K562 (cell line): ENCODE results near the gene TMEM123. TPM values are rescaled to one million over a fixed set of nuclear protein-coding genes. Genes with fewer than 3 reads are reported as not detected.

Source experiments
- ATAC-seq: fragments of 200-7000 bp; cut with Tn5 transposase; 3 replicates; pipeline ENCODE4 v1.9.1; 2020; ENCODE audit warnings: moderate library complexity
- BruUV-seq: library from RNA; stranded (reverse); fragments of 400-500 nt; replicated peaks from 2 replicates; lab custom pipeline; 2021; lab: Mats Ljungman, UMichigan
- CTCF ChIA-PET: fragments of 300-600 bp; formaldehyde crosslinking; extraction: SDS; loops from one replicate; lab custom pipeline; 2021; ENCODE audit warnings: low intra/inter-chr PET ratio; lab: Yijun Ruan, JAX
- POLR2A ChIA-PET: fragments of 300-600, 350-650 bp; sonication (Branson Sonifier 250); formaldehyde crosslinking; extraction: SDS; loops from one replicate; lab custom pipeline; 2021; ENCODE audit warnings: antibody characterized with exemption, inconsistent platforms; lab: Yijun Ruan, JAX
- DNase-seq, 4 experiments: peaks; one replicate each; pipeline versions ENCODE4 v3.0.0 to v3.0.0-alpha.2; 2011 to 2018; ENCODE audit warnings: low spot score in 3 of 4, mixed read lengths in 3 of 4; ENCODE audit errors: extremely low read depth in 1 of 4
- FAIRE-seq: peaks from 2 replicates; lab custom pipeline; 2011; peaks lifted over from hg19 to GRCh38; lab: Jason Lieb, UNC
- H2AFZ ChIP-seq: 2 replicates; pipeline ENCODE4 v1.6.0; 2011; ENCODE audit warnings: low read depth, low read length, control low read depth, inconsistent platforms
- H3K27ac ChIP-seq: fragments of 200-600 bp; 3 replicates; pipeline ENCODE4 v1.8.0; 2011; ENCODE audit warnings: low read depth, mild to moderate bottlenecking, control low read depth, inconsistent platforms, low read length, moderate library complexity, mixed read lengths; ENCODE audit errors: extremely low read depth
- H3K27me3 ChIP-seq, 2 experiments: fragments of 300-600 bp in 1 of 2; 2 replicates in 1 of 2; 3 replicates in 1 of 2; pipeline versions ENCODE4 v1.6.0 to v1.8.0; 2011; ENCODE audit warnings: inconsistent platforms in 2 of 2, low read length in 2 of 2, mild to moderate bottlenecking in 1 of 2, mixed read lengths in 1 of 2, moderate library complexity in 1 of 2; ENCODE audit not compliant: control insufficient read depth in 2 of 2, insufficient read depth in 2 of 2
- H3K36me3 ChIP-seq: fragments of 300-600 bp; 3 replicates; pipeline ENCODE4 v1.8.0; 2011; ENCODE audit warnings: mild to moderate bottlenecking, low read length, inconsistent platforms; ENCODE audit not compliant: control insufficient read depth, insufficient read depth
- H3K4me1 ChIP-seq, 2 experiments: fragments of 200-600 bp in 1 of 2; replicated peaks in 1 of 2; 2 replicates in 1 of 2; 3 replicates in 1 of 2; pipeline versions ENCODE4 v1.5.1 to v1.8.0; 2011; ENCODE audit warnings: inconsistent platforms in 2 of 2, low read length in 2 of 2, mild to moderate bottlenecking in 1 of 2, mixed read lengths in 1 of 2, moderate library complexity in 1 of 2; ENCODE audit not compliant: control insufficient read depth in 2 of 2, insufficient read depth in 2 of 2
- H3K4me2 ChIP-seq: 2 replicates; pipeline ENCODE4 v1.6.1; 2011; ENCODE audit warnings: low read length, control low read depth, inconsistent platforms, mixed read lengths; ENCODE audit not compliant: insufficient read depth
- H3K4me3 ChIP-seq: fragments of 200-600 bp; sonication (generic), shearing (Covaris generic); 2 replicates; pipeline ENCODE4 v1.5.1; 2016; ENCODE audit warnings: control low read depth, inconsistent platforms
- H3K79me2 ChIP-seq: fragments of 200-600 bp; 3 replicates; pipeline ENCODE4 v1.8.0; 2011; ENCODE audit warnings: low read length, inconsistent platforms; ENCODE audit not compliant: control insufficient read depth, insufficient read depth
- H3K9ac ChIP-seq, 2 experiments: 2 replicates each; pipeline versions ENCODE4 v1.6.0 to v1.6.1; 2011; ENCODE audit warnings: low read depth in 2 of 2, low read length in 2 of 2, control low read depth in 1 of 2, inconsistent platforms in 1 of 2, mild to moderate bottlenecking in 1 of 2, mixed read lengths in 1 of 2; ENCODE audit not compliant: insufficient read depth in 1 of 2
- H3K9me1 ChIP-seq: one replicate; pipeline ENCODE4 v1.6.0; 2011; ENCODE audit warnings: inconsistent platforms, mild to moderate bottlenecking, low read length, moderate library complexity; ENCODE audit not compliant: control insufficient read depth, insufficient read depth
- H3K9me3 ChIP-seq: replicated peaks from 2 replicates; pipeline ENCODE4 v1.5.1; 2011; ENCODE audit warnings: low read depth, low read length, inconsistent platforms; ENCODE audit not compliant: control insufficient read depth, insufficient read depth
- H4K20me1 ChIP-seq: replicated peaks from 2 replicates; pipeline ENCODE4 v1.6.1; 2011; ENCODE audit warnings: low read length, inconsistent platforms, mixed read lengths; ENCODE audit not compliant: control insufficient read depth, insufficient read depth
- CBX8 ChIP-seq: fragments of 200-600 bp; sonication (generic); IDR thresholded peaks from 2 replicates; pipeline ENCODE4 v1.6.1; 2012; ENCODE audit warnings: borderline replicate concordance, mixed run types, low read depth, mild to moderate bottlenecking, moderate library complexity, mixed read lengths, low read length, control low read depth, inconsistent platforms; ENCODE audit not compliant: poor library complexity, severe bottlenecking; ENCODE audit errors: extremely low read depth
- CHD7 ChIP-seq: fragments of 200-600 bp; sonication (generic); IDR thresholded peaks from one replicate; pipeline ENCODE4 v1.6.1; 2012; ENCODE audit warnings: mild to moderate bottlenecking, low read depth, low read length, inconsistent platforms
- ETS2 ChIP-seq: IDR thresholded peaks from 2 replicates; pipeline ENCODE4 v1.6.1; 2016; ENCODE audit warnings: borderline replicate concordance, missing genetic modification characterization, mild to moderate bottlenecking, moderate library complexity, missing compliant biosample characterization; ENCODE audit not compliant: poor library complexity, severe bottlenecking
- HNRNPUL1 ChIP-seq: fragments of 200-400 bp; formaldehyde crosslinking; IDR thresholded peaks from 2 replicates; pipeline ENCODE4 v1.6.1; 2017; ENCODE audit warnings: low read length
- KAT2B ChIP-seq: IDR thresholded peaks from one replicate; pipeline ENCODE4 v1.6.1; 2012; ENCODE audit warnings: low read depth, mild to moderate bottlenecking, control low read depth, inconsistent platforms, low read length, moderate library complexity
- TBL1XR1 ChIP-seq, 2 experiments: IDR thresholded peaks; 2 replicates each; pipeline ENCODE4 v1.6.1; 2012; ENCODE audit warnings: improper control_type of control experiment in 2 of 2, low read length in 2 of 2, mild to moderate bottlenecking in 1 of 2
- WGBS: fragments of 100-300 bp; shearing (Covaris generic); methylation state at CpG from one replicate; pipeline ENCODE4 v1.1.6; 2016; ENCODE audit warnings: low coverage, mixed read lengths; ENCODE audit not compliant: insufficient coverage; ENCODE audit errors: missing lambda C conversion rate; 5-methylcytosine and 5-hydroxymethylcytosine counted together
- in situ Hi-C: fragments of 300-500 bp; cut with MboI; formaldehyde crosslinking; loops from 4 replicates; pipeline ENCODE4 v1.15.0; 2018; ENCODE audit warnings: inconsistent platforms, mixed read lengths
- intact Hi-C: fragments of 100-400 bp; cut with micrococcal nuclease; formaldehyde crosslinking; loops from 2 replicates; pipeline ENCODE4 v1.14.2; 2022
- polyA plus RNA-seq, 8 experiments: library from polyadenylated mRNA; depleted of rRNA in 4 of 8; stranded (reverse) in 5 of 8; unstranded in 3 of 8; fragments of >200 nt; fragmentation: Nextera tagmentation in 2 of 8; fragmentation: Illumina TruSeq in 1 of 8; extraction: Ambion mirVana in 2 of 8; extraction: Trizol in 1 of 8; gene quantifications; 2 replicates each; pipeline versions ENCODE4 v1.2.1 to v1.2.3, GENCODE V29; 2011 to 2014; ENCODE audit warnings: inconsistent platforms in 1 of 8, missing spikeins in 1 of 8
- total RNA-seq, 7 experiments: library from RNA; depleted of rRNA in 6 of 7; stranded (reverse); fragments of >200 nt in 6 of 7; fragmentation: Illumina TruSeq in 2 of 7; extraction: Trizol in 2 of 7; gene quantifications; 2 replicates each; pipeline versions ENCODE4 v1.2.1 to v1.2.3, GENCODE V29; 2011 to 2021; ENCODE audit warnings: low replicate concordance in 1 of 7
- TF ChIP-seq, protein P1 (sequence below): sonication (generic); formaldehyde crosslinking; IDR thresholded peaks from 2 replicates; pipeline ENCODE4 v1.8.0; 2022; ENCODE audit warnings: mild to moderate bottlenecking, missing genetic modification reagents

Gene TMEM123
- total and polyA plus RNA-seq, 9 of the 15 experiments (the other 6 are each of a cell fraction or from before 2014, with no cell fraction given): 19.8 to 344 (median 82.4) TPM

DNA sequence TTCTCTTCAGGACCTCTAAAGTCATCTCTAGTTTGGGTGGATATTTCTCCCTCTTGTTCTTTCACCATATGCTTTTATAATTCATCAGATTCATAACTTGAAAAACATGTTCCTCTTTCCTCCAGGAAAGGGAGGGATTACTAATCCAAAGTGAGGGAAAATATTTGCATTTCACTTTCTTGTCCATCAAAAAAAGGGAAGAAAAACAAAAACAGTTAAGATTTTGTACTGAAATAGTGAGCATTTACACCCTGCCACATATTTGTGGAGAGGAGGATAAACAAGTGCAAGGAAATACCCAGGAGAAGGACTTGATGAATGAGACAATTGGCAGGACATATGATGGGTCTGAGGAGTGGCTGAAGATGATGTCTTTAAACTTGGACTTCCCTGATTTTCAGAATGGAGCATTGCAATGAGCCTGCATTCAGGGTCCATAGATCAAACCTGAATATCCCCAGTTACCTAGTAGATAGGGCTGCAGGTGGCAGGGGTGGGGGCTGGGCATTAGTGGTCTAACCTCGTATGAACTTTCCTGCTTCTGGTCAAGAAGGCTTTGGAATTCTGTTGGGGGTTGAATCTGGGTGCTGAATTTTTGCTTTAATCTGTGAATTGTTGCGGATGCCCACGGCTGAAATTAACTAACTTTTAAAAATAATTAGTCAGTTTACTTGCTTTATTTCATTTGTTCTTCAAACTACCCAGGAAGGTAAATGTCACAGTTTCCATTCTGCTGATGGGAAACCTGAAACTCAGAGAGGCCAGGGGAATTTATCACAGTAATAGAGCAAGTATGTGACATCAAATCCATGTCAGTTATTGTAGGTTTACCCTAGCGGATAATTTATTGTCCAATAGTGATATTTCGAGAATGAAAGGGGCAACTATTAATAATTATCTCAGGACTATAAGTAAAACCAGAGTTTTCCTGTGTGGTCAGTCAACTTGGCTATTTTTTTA is 36.9 kb upstream of the TMEM123 start:
- POLR2A ChIA-PET: no interaction called here
- ATAC-seq (no peak), DNase-seq (no peak), FAIRE-seq (no peak)
- H4K20me1 ChIP-seq: no peaks in the 10 kb centered on the region
- no peak overlapping the region for H2AFZ ChIP-seq
- intact Hi-C loops (no loop called here), in situ Hi-C loops (loop anchor here (10.0 kb wide), 2 partner anchors 95 to 205 kb away; no protein-coding TSS in a partner anchor)
- no peak overlapping the region for H3K4me3 ChIP-seq
- H3K27ac ChIP-seq: no peak overlapping the region
- H3K36me3 ChIP-seq: no peaks in the 10 kb centered on the region
- H3K27me3 ChIP-seq: peaks cover 6 to 8% of the 10 kb centered on the region in 2 experiments; a peak in 3 of 5 replicates
- H3K9me1 ChIP-seq: no peaks in the 10 kb centered on the region
- CTCF ChIA-PET: no interaction called here
- no peaks in the 10 kb centered on the region for H3K9me3 ChIP-seq
- H3K79me2 ChIP-seq: no peaks in the 10 kb centered on the region
- no peaks in the 10 kb centered on the region for H3K4me1 ChIP-seq
- no peak overlapping the region for H3K4me2 ChIP-seq
- BruUV-seq: no TSS peak
- H3K9ac ChIP-seq: no peak overlapping the region
- 4% methylated on average over 5 of the region's 5 CpGs for WGBS
- TF ChIP-seq TBL1XR1 (IDR thresholded peaks at IDR 0.05; ENCODE audit: low read length in 2 of 2) (no peak), KAT2B (no peak), CHD7 (no peak), CBX8 (no peak), HNRNPUL1 (no peak), ETS2 (no peak)
- TF ChIP-seq, protein P1, sequence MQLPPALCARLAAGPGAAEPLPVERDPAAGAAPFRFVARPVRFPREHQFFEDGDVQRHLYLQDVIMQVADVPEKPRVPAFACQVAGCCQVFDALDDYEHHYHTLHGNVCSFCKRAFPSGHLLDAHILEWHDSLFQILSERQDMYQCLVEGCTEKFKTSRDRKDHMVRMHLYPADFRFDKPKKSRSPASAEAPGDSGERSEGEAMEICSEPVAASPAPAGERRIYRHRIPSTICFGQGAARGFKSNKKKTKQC (CRISPR knock-in tag): no peak
